HEK293 (cell line): ENCODE data around the gene WDHD1.
A peak's percentile ranks its signal among the peaks of the same experiment; 100 is the strongest.

Source experiments
- BCL11A ChIP-seq: fragments of 450-650 bp; formaldehyde crosslinking; IDR thresholded peaks from 2 replicates; pipeline ENCODE4 v1.5.1; 2016; ENCODE audit warnings: low read depth, missing biosample characterization, missing genetic modification characterization
- EGR2 ChIP-seq: fragments of 450-650 bp; formaldehyde crosslinking; IDR thresholded peaks from 2 replicates; pipeline ENCODE4 v1.5.1; 2016; ENCODE audit warnings: low read depth, missing biosample characterization, missing genetic modification characterization
- GLIS1 ChIP-seq: fragments of 450-650 bp; formaldehyde crosslinking; IDR thresholded peaks from 2 replicates; pipeline ENCODE4 v1.5.1; 2016; ENCODE audit warnings: missing biosample characterization, missing genetic modification characterization
- HOXC10 ChIP-seq: sonication (generic); formaldehyde crosslinking; IDR thresholded peaks from 2 replicates; pipeline ENCODE4 v1.8.1; 2023; ENCODE audit warnings: mild to moderate bottlenecking, missing genetic modification reagents
- KLF10 ChIP-seq: fragments of 450-650 bp; IDR thresholded peaks from 2 replicates; pipeline ENCODE4 v1.5.1; 2018; ENCODE audit warnings: missing biosample characterization, mild to moderate bottlenecking, missing genetic modification characterization
- KLF7 ChIP-seq: fragments of 450-650 bp; formaldehyde crosslinking; IDR thresholded peaks from 2 replicates; pipeline ENCODE4 v1.5.1; 2016; ENCODE audit warnings: missing biosample characterization, missing genetic modification characterization, borderline replicate concordance
- KLF8 ChIP-seq: fragments of 450-650 bp; formaldehyde crosslinking; IDR thresholded peaks from 2 replicates; pipeline ENCODE4 v1.5.1; 2016; ENCODE audit warnings: missing biosample characterization, missing genetic modification characterization
- SCRT1 ChIP-seq: fragments of 450-650 bp; formaldehyde crosslinking; IDR thresholded peaks from 2 replicates; pipeline ENCODE4 v1.5.1; 2016; ENCODE audit warnings: missing biosample characterization, missing genetic modification characterization, borderline replicate concordance
- SCRT2 ChIP-seq: fragments of 450-650 bp; formaldehyde crosslinking; IDR thresholded peaks from 2 replicates; pipeline ENCODE4 v1.5.1; 2016; ENCODE audit warnings: missing biosample characterization, missing genetic modification characterization
- ZBTB10 ChIP-seq: fragments of 450-650 bp; formaldehyde crosslinking; IDR thresholded peaks from 2 replicates; pipeline ENCODE4 v1.5.1; 2016; ENCODE audit warnings: missing biosample characterization, missing genetic modification characterization
- ZBTB8A ChIP-seq: fragments of 450-650 bp; formaldehyde crosslinking; IDR thresholded peaks from 2 replicates; pipeline ENCODE4 v1.5.1; 2016; ENCODE audit warnings: missing biosample characterization, missing genetic modification characterization
- ZEB2 ChIP-seq: fragments of 450-650 bp; formaldehyde crosslinking; IDR thresholded peaks from 2 replicates; pipeline ENCODE4 v1.5.1; 2016; ENCODE audit warnings: missing biosample characterization, missing genetic modification characterization
- ZFHX2 ChIP-seq: fragments of 450-650 bp; formaldehyde crosslinking; conservative IDR thresholded peaks from 2 replicates; pipeline ENCODE4 v1.5.1; 2016; ENCODE audit warnings: missing biosample characterization, missing genetic modification characterization
- ZNF23 ChIP-seq: fragments of 450-650 bp; formaldehyde crosslinking; IDR thresholded peaks from 2 replicates; pipeline ENCODE4 v1.5.1; 2016; ENCODE audit warnings: missing biosample characterization, missing genetic modification characterization, borderline replicate concordance
- ZNF280D ChIP-seq: fragments of 450-650 bp; formaldehyde crosslinking; IDR thresholded peaks from 2 replicates; pipeline ENCODE4 v1.5.1; 2016; ENCODE audit warnings: missing biosample characterization, missing genetic modification characterization
- ZNF394 ChIP-seq: fragments of 450-650 bp; formaldehyde crosslinking; IDR thresholded peaks from 2 replicates; pipeline ENCODE4 v1.5.1; 2016; ENCODE audit warnings: missing biosample characterization, missing genetic modification characterization, mild to moderate bottlenecking, moderate library complexity, borderline replicate concordance
- ZNF423 ChIP-seq: fragments of 450-650 bp; formaldehyde crosslinking; IDR thresholded peaks from 2 replicates; pipeline ENCODE4 v1.5.1; 2016; ENCODE audit warnings: missing biosample characterization, missing genetic modification characterization
- ZNF433 ChIP-seq: fragments of 450-650 bp; formaldehyde crosslinking; IDR thresholded peaks from 2 replicates; pipeline ENCODE4 v1.5.1; 2016; ENCODE audit warnings: missing biosample characterization, missing genetic modification characterization, low read depth
- ZNF530 ChIP-seq: fragments of 450-650 bp; formaldehyde crosslinking; IDR thresholded peaks from 2 replicates; pipeline ENCODE4 v1.5.1; 2016; ENCODE audit warnings: low read depth, missing biosample characterization, missing genetic modification characterization
- ZNF677 ChIP-seq: fragments of 450-650 bp; IDR thresholded peaks from 2 replicates; pipeline ENCODE4 v1.5.0; 2018; ENCODE audit warnings: missing biosample characterization, mild to moderate bottlenecking, missing genetic modification characterization, moderate library complexity
- ZNF837 ChIP-seq: fragments of 450-650 bp; formaldehyde crosslinking; IDR thresholded peaks from 2 replicates; pipeline ENCODE4 v1.5.1; 2016; ENCODE audit warnings: missing biosample characterization, missing genetic modification characterization
- ZXDB ChIP-seq: fragments of 450-650 bp; formaldehyde crosslinking; IDR thresholded peaks from 2 replicates; pipeline ENCODE4 v1.5.1; 2016; ENCODE audit warnings: missing biosample characterization, missing genetic modification characterization
- TF ChIP-seq, protein P1 (sequence below): IDR thresholded peaks from 2 replicates; pipeline ENCODE4 v1.6.1; 2011; ENCODE audit warnings: mild to moderate bottlenecking, low read depth, low read length, borderline replicate concordance
- TF ChIP-seq, protein P2 (sequence below): fragments of 450-650 bp; formaldehyde crosslinking; IDR thresholded peaks from 2 replicates; pipeline ENCODE4 v1.5.1; 2017; ENCODE audit warnings: missing biosample characterization, missing genetic modification characterization

Gene WDHD1

DNA sequence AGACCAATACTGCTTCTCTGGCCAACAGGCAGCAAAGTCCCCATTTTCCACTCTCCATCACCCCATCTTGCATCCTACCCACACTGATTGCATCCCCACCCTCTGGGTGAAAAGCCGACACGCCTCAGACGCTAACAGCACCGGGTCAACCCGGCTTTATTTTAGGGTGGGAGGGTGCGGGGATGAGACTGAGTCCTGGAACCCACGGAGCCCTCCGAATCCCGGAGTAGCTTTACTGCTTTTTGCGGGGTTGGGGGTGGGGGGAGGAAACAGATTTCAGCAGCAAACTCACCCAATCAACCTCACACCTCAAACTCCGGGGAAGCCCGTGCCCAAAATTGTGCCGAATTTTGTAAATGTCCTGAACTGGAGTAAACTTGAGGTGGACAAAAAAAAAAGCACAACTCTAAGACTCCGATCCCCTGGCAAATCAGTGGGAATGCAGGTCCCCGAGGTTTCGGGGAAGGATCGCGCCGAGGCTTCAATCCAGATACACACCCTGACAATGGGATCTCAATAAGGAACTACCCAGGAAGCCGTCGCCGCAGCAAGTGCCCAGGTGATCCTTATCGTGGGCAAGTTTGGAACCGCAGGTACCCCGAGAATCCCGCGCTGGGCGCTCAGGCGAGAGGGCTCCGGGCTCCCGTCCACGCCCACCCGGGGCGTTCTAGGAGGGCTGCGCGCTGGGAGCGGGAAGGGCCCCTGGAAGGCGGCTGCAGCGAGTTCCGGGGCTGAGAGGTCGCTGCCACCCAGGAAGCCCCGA, 125.3 kb downstream of the WDHD1 start (continued):
- TF ChIP-seq SCRT2 (tag by site-specific recombination) (no peak), ZNF837 (tag by site-specific recombination) (no peak), ZBTB8A (tag by site-specific recombination) (peak; percentile 98), ZNF394 (no peak), ZNF280D (no peak), ZNF677 (tag by site-specific recombination) (no peak), ZNF423 (tag by site-specific recombination) (0 out of 2 replicates have a peak, but pooled peaks have one; percentile 74), ZNF530 (tag by site-specific recombination) (no peak), KLF7 (no peak), KLF8 (tag by site-specific recombination) (no peak), ZNF433 (tag by site-specific recombination) (no peak), HOXC10 (no peak), ZFHX2 (tag by site-specific recombination) (no peak), ZXDB (peak; percentile 8; the same call in 1 of the 2 replicates), BCL11A (tag by site-specific recombination) (no peak), ZEB2 (peak; percentile 8; the same call in 1 of the 2 replicates), ZBTB10 (peak; percentile 56; the same call in 1 of the 2 replicates), SCRT1 (no peak), EGR2 (no peak), KLF10 (tag by site-specific recombination) (no peak), GLIS1 (peak; percentile 84; the same call in 1 of the 2 replicates), ZNF23 (no peak)
- TF ChIP-seq, protein P1, sequence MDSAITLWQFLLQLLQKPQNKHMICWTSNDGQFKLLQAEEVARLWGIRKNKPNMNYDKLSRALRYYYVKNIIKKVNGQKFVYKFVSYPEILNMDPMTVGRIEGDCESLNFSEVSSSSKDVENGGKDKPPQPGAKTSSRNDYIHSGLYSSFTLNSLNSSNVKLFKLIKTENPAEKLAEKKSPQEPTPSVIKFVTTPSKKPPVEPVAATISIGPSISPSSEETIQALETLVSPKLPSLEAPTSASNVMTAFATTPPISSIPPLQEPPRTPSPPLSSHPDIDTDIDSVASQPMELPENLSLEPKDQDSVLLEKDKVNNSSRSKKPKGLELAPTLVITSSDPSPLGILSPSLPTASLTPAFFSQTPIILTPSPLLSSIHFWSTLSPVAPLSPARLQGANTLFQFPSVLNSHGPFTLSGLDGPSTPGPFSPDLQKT = no peak
- TF ChIP-seq, protein P2, sequence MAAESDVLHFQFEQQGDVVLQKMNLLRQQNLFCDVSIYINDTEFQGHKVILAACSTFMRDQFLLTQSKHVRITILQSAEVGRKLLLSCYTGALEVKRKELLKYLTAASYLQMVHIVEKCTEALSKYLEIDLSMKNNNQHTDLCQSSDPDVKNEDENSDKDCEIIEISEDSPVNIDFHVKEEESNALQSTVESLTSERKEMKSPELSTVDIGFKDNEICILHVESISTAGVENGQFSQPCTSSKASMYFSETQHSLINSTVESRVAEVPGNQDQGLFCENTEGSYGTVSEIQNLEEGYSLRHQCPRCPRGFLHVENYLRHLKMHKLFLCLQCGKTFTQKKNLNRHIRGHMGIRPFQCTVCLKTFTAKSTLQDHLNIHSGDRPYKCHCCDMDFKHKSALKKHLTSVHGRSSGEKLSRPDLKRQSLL (tag by site-specific recombination) = no peak
